Hematopoietic multipotent progenitor cell (in vitro differentiated cells): Measurements from ENCODE around the gene TBC1D24. TPM values are rescaled to one million over a fixed set of nuclear protein-coding genes. Genes with fewer than 3 reads are reported as not detected.
"Not testable (repeated sequence)": the region's sequence is repeated elsewhere in the genome, so short reads cannot be mapped to it uniquely, and the experiment has no call there.

Source experiments
- DNase-seq, 3 donors: peaks; one replicate each; pipeline ENCODE4 v3.0.0-alpha.2; 2011 to 2015; ENCODE audit warnings: low read depth in 2 of 3, low spot score in 2 of 3
- total RNA-seq: library from RNA; depleted of rRNA; stranded (reverse); fragments of >200 nt; gene quantifications from one replicate; pipeline ENCODE4 v1.2.3, GENCODE V29; 2012

Gene TBC1D24
- total RNA-seq, 1 donor, result 21.5 TPM

GRCh38 chr16:2468233-2468724 is 6.6 kb upstream of the TBC1D24 start:
- no peak for DNase-seq

GRCh38 chr16:2468725-2469398 is 6.1 kb upstream of the TBC1D24 start:
- no peak for DNase-seq

- no peak for DNase-seq
Measured at GRCh38 chr16:2469399-2470233, 5.3 kb upstream of the TBC1D24 start.

- DNase-seq, result no peak
Measured at GRCh38 chr16:2470234-2470601, 4.7 kb upstream of the TBC1D24 start.

GRCh38 chr16:2470603-2471015 is 4.3 kb upstream of the TBC1D24 start:
- no peak for DNase-seq

GRCh38 chr16:2471016-2471652 is 3.8 kb upstream of the TBC1D24 start, which contains the start of gene NTN3:
TSS of gene NTN3 (plus strand) at chr16:2471297. CDS start at chr16:2471702, 405 bp downstream.
- no peak for DNase-seq

GRCh38 chr16:2471653-2472487 is 3.1 kb upstream of the TBC1D24 start:
- DNase-seq, result no peak

GRCh38 chr16:2472488-2472864 is 2.5 kb upstream of the TBC1D24 start:
- DNase-seq, result no peak

- no peak for DNase-seq
Measured at GRCh38 chr16:2472885-2473445, 2.0 kb upstream of the TBC1D24 start.

- DNase-seq, result peak in 1 of 3 donors; percentile 18
Measured at GRCh38 chr16:2473446-2473926, 1.4 kb upstream of the TBC1D24 start.

GRCh38 chr16:2473999-2474876 is 689 bp upstream of the TBC1D24 start:
- DNase-seq, result peak; percentile 46 to 49 (median 49)

- peak in 2 of 3 donors; percentile 70 to 72 for DNase-seq
Measured at GRCh38 chr16:2475413-2476344, 752 bp downstream of the TBC1D24 start.

- DNase-seq, result no peak
Measured at GRCh38 chr16:2476345-2476720, 1.4 kb downstream of the TBC1D24 start.

- no peak for DNase-seq
Measured at GRCh38 chr16:2476741-2477140, 1.8 kb downstream of the TBC1D24 start.

- DNase-seq, result no peak
Measured at GRCh38 chr16:2477327-2477726, 2.4 kb downstream of the TBC1D24 start.

- DNase-seq, result no peak
Measured at GRCh38 chr16:2478279-2478678, 3.4 kb downstream of the TBC1D24 start.

- not testable (repeated sequence) for DNase-seq
Measured at GRCh38 chr16:2479996-2480395, 5.1 kb downstream of the TBC1D24 start.

- DNase-seq, result no peak
Measured at GRCh38 chr16:2480948-2481347, 6.0 kb downstream of the TBC1D24 start.
